B cell (primary cell): ENCODE measurements around the gene AGTR1.

ENCODE experiments used
- EZH2 ChIP-seq: IDR thresholded peaks from 2 replicates; pipeline ENCODE4 v1.6.1; 2012; ENCODE audit warnings: borderline replicate concordance, low read depth, mild to moderate bottlenecking, moderate library complexity, low read length; ENCODE audit not compliant: insufficient read depth, poor library complexity, severe bottlenecking
- TF ChIP-seq, protein P1 (sequence below): fragments of 200-600 bp; IDR thresholded peaks from one replicate; pipeline ENCODE4 v1.8.0; 2022; ENCODE audit warnings: antibody characterized with exemption, mild to moderate bottlenecking

- TF ChIP-seq, protein P1, sequence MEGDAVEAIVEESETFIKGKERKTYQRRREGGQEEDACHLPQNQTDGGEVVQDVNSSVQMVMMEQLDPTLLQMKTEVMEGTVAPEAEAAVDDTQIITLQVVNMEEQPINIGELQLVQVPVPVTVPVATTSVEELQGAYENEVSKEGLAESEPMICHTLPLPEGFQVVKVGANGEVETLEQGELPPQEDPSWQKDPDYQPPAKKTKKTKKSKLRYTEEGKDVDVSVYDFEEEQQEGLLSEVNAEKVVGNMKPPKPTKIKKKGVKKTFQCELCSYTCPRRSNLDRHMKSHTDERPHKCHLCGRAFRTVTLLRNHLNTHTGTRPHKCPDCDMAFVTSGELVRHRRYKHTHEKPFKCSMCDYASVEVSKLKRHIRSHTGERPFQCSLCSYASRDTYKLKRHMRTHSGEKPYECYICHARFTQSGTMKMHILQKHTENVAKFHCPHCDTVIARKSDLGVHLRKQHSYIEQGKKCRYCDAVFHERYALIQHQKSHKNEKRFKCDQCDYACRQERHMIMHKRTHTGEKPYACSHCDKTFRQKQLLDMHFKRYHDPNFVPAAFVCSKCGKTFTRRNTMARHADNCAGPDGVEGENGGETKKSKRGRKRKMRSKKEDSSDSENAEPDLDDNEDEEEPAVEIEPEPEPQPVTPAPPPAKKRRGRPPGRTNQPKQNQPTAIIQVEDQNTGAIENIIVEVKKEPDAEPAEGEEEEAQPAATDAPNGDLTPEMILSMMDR: no peak
- no peak for TF ChIP-seq EZH2
These were observed 74.7 kb downstream of the AGTR1 start for GRCh38 chr3:148772361-148772760.
